ENCODE measurements around the gene CEP72. TPM values are rescaled to one million over a fixed set of nuclear protein-coding genes. Genes with fewer than 3 reads are reported as not detected.

Gene CEP72
- total RNA-seq, 4 donors from 2014 or later, result 7.2 to 11.9 (median 9.2) TPM

GRCh38 chr5:673831-674629, 61.9 kb downstream of the CEP72 start:
- DNase-seq (ENCODE audit: low spot score in 2 of 2), result no peak
- 25 to 33% methylated on average over 18 to 19 of the region's 27 CpGs for WGBS, 2 donors
- no peak overlapping the region for H3K4me3 ChIP-seq (ENCODE audit: low read depth, poor library complexity, severe bottlenecking)
- intact Hi-C loops (cut with DNase I; ENCODE audit: low total_unique reads), result loop anchor here (5.0 kb wide), 1 partner anchor 228 kb away; no protein-coding TSS in a partner anchor
- TF ChIP-seq, protein P1, sequence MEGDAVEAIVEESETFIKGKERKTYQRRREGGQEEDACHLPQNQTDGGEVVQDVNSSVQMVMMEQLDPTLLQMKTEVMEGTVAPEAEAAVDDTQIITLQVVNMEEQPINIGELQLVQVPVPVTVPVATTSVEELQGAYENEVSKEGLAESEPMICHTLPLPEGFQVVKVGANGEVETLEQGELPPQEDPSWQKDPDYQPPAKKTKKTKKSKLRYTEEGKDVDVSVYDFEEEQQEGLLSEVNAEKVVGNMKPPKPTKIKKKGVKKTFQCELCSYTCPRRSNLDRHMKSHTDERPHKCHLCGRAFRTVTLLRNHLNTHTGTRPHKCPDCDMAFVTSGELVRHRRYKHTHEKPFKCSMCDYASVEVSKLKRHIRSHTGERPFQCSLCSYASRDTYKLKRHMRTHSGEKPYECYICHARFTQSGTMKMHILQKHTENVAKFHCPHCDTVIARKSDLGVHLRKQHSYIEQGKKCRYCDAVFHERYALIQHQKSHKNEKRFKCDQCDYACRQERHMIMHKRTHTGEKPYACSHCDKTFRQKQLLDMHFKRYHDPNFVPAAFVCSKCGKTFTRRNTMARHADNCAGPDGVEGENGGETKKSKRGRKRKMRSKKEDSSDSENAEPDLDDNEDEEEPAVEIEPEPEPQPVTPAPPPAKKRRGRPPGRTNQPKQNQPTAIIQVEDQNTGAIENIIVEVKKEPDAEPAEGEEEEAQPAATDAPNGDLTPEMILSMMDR (IDR thresholded peaks at IDR 0.05), result no peak
- TF ChIP-seq POLR2A (IDR thresholded peaks at IDR 0.05), result no peak

DNA sequence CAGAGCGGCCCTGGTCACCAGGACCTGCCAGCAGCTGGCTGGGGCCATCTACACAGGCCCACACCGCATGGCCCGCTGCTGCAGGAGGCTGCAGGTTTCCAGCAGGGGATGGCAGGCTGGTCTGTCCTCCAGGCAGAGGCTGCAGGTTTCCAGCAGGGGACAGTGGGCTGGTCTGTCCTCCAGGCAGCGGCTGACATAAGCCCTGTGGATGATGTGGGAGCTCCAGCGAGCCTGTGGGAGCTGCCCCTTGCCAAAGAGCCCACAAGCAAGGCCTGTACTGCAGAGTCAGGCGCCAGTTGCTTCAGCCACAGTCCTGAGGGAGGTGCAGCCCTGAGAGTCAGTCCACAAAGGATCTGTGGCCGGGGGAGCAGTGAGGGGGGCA, 62.5 kb downstream of the CEP72 start:
- no peak for DNase-seq (ENCODE audit: low spot score in 2 of 2)
- no peak for TF ChIP-seq POLR2A (IDR thresholded peaks at IDR 0.05)
- TF ChIP-seq, protein P1 (IDR thresholded peaks at IDR 0.05), result no peak
- WGBS, 2 donors, result 33 to 41% methylated on average over 5 to 6 of the region's 7 CpGs
- H3K4me3 ChIP-seq (ENCODE audit: low read depth, poor library complexity, severe bottlenecking), result no peak overlapping the region
- intact Hi-C loops (cut with DNase I; ENCODE audit: low total_unique reads), result loop anchor here (5.0 kb wide), 1 partner anchor 228 kb away; no protein-coding TSS in a partner anchor

- intact Hi-C loops (cut with DNase I; ENCODE audit: low total_unique reads), result no loop called here
- TF ChIP-seq, protein P1 (IDR thresholded peaks at IDR 0.05), result no peak
- no peak for TF ChIP-seq POLR2A (IDR thresholded peaks at IDR 0.05)
- DNase-seq (ENCODE audit: low spot score in 2 of 2), result peak in 1 of 2 donors; percentile 84
- WGBS, 2 donors, result 69 to 87% methylated on average over 15 to 20 of the region's 20 CpGs
- no peak overlapping the region for H3K4me3 ChIP-seq (ENCODE audit: low read depth, poor library complexity, severe bottlenecking)
Observed at GRCh38 chr5:675111-675870, 63.2 kb downstream of the CEP72 start.

DNA sequence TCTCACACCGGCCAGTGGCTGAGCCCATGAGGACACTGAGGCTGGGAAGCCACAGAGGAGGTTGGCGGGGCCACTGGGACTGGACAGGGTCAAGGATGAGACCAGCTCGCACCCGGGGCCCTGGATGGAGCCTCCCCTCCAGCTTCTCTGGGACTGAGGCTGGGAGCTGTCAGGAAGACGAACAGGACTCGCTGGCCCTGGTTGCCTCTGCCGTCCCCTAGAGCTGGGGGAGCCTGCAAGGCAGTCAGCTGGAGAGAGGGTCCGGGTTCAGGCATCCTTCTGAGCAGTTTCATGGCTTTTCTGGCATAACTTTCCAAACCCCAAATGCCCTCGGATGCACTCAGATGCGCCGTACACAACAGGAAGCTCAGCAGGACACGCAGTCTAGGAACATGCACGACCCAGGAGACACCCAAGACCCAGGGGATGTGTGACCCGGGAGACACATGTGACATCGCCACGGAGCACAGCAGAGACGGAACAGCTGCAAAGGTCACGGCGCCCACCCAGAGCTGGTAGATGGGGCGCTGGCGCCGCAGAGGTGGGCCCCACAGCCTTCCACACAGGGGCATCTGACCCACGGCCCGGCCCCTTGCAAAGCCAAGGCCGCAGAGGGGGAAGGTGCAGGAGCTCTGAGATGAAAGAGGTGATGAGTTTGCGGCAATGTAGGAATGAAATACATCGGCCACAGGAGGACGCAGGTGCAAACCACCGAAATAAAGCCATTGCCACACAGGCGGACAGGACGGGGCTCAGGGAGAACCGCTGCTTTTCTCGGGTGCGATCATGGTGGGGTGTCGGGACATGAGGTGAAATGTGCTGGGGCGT, 63.9 kb downstream of the CEP72 start:
- intact Hi-C loops (cut with DNase I; ENCODE audit: low total_unique reads), result no loop called here

GRCh38 chr5:676699-677076, 64.5 kb downstream of the CEP72 start:
- TF ChIP-seq, protein P1 (IDR thresholded peaks at IDR 0.05), result no peak
- no peak for TF ChIP-seq POLR2A (IDR thresholded peaks at IDR 0.05)
- intact Hi-C loops (cut with DNase I; ENCODE audit: low total_unique reads), result no loop called here
- DNase-seq (ENCODE audit: low spot score in 2 of 2), result peak in 1 of 2 donors; percentile 49
- 94 to 96% methylated on average over 48 of the region's 48 CpGs for WGBS, 2 donors
- no peak overlapping the region for H3K4me3 ChIP-seq (ENCODE audit: low read depth, poor library complexity, severe bottlenecking)

More for the DNA sequence above, 63.9 kb downstream of the CEP72 start:
- no peak overlapping the region for H3K4me3 ChIP-seq (ENCODE audit: low read depth, poor library complexity, severe bottlenecking)
- TF ChIP-seq POLR2A (IDR thresholded peaks at IDR 0.05), result no peak
- TF ChIP-seq, protein P1 (IDR thresholded peaks at IDR 0.05), result no peak
- 84 to 89% methylated on average over 36 of the region's 36 CpGs for WGBS, 2 donors
- peak in 1 of 2 donors; percentile 76 for DNase-seq (ENCODE audit: low spot score in 2 of 2)
